RWPE2 (cell line): ENCODE data around the gene OR10H4.
"Not testable (repeated sequence)": the region's sequence is repeated elsewhere in the genome, so short reads cannot be mapped to it uniquely, and the experiment has no call there.

ENCODE experiments used
- ATAC-seq: fragments of 200-7000 bp; cut with Tn5 transposase; 3 replicates; pipeline ENCODE4 v1.9.1; 2021; ENCODE audit warnings: low read depth
- DNase-seq: peaks from one replicate; pipeline ENCODE4 v3.0.0-alpha.2; 2020; ENCODE audit warnings: low spot score
- H3K27ac ChIP-seq: fragments of 450-650 bp; 2 replicates; pipeline ENCODE4 v1.5.1; 2017; ENCODE audit warnings: mild to moderate bottlenecking; ENCODE audit not compliant: poor library complexity, severe bottlenecking
- H3K27me3 ChIP-seq: fragments of 250-450 bp; sonication (Bioruptor Pico); 2 replicates; pipeline ENCODE4 v1.5.1; 2021; ENCODE audit warnings: mild to moderate bottlenecking, moderate library complexity; ENCODE audit not compliant: insufficient read depth, poor library complexity, severe bottlenecking
- H3K36me3 ChIP-seq: fragments of 250-450 bp; sonication (Bioruptor Pico); 2 replicates; pipeline ENCODE4 v1.5.1; 2020; ENCODE audit warnings: low read depth, mild to moderate bottlenecking, moderate library complexity
- H3K4me1 ChIP-seq: fragments of 250-450 bp; sonication (Bioruptor Pico); 2 replicates; pipeline ENCODE4 v1.5.1; 2021; ENCODE audit warnings: mild to moderate bottlenecking, moderate library complexity; ENCODE audit not compliant: insufficient read depth, poor library complexity, severe bottlenecking
- H3K4me3 ChIP-seq: fragments of 250-450 bp; sonication (Bioruptor Pico); 2 replicates; pipeline ENCODE4 v1.5.1; 2021; ENCODE audit warnings: mild to moderate bottlenecking, moderate library complexity; ENCODE audit not compliant: severe bottlenecking
- H3K9me3 ChIP-seq: fragments of 250-450 bp; sonication (Bioruptor Pico); 2 replicates; pipeline ENCODE4 v1.5.1; 2021; ENCODE audit warnings: mild to moderate bottlenecking, moderate library complexity; ENCODE audit not compliant: severe bottlenecking
- TF ChIP-seq, protein P1 (sequence below): fragments of 450-650 bp; IDR thresholded peaks from one replicate; pipeline ENCODE4 v1.5.1; 2017; ENCODE audit warnings: mild to moderate bottlenecking, moderate library complexity; ENCODE audit not compliant: poor library complexity, severe bottlenecking

OR10H4 gene

DNA sequence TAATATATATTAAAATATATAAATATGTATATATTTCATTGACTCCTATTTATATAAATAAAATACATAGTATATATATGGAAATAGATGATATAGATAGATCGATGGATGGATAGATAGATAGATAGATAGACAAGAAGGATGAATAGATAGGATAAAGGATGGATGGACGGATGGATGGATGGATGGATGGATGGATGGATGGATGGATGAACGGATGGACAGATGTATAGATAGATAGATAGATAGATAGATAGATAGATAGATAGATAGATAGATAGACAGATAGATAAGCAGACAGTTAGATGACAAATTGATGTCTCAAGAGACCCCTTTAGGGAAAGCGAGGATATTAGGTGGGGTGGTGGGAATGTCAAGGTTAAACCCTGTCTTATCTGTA lies 29.6 kb upstream of the OR10H4 start:
- Histone ChIP-seq H3K4me1 (no peaks in the 10 kb centered on the region), H3K9me3 (peaks cover 1% of the 10 kb centered on the region), H3K27ac (no peak overlapping the region), H3K36me3 (peaks cover 4% of the 10 kb centered on the region), H3K27me3 (no peaks in the 10 kb centered on the region), H3K4me3 (no peak overlapping the region)
- ATAC-seq (no peak), DNase-seq (no peak)
- TF ChIP-seq, protein P1, sequence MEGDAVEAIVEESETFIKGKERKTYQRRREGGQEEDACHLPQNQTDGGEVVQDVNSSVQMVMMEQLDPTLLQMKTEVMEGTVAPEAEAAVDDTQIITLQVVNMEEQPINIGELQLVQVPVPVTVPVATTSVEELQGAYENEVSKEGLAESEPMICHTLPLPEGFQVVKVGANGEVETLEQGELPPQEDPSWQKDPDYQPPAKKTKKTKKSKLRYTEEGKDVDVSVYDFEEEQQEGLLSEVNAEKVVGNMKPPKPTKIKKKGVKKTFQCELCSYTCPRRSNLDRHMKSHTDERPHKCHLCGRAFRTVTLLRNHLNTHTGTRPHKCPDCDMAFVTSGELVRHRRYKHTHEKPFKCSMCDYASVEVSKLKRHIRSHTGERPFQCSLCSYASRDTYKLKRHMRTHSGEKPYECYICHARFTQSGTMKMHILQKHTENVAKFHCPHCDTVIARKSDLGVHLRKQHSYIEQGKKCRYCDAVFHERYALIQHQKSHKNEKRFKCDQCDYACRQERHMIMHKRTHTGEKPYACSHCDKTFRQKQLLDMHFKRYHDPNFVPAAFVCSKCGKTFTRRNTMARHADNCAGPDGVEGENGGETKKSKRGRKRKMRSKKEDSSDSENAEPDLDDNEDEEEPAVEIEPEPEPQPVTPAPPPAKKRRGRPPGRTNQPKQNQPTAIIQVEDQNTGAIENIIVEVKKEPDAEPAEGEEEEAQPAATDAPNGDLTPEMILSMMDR = no peak

DNA sequence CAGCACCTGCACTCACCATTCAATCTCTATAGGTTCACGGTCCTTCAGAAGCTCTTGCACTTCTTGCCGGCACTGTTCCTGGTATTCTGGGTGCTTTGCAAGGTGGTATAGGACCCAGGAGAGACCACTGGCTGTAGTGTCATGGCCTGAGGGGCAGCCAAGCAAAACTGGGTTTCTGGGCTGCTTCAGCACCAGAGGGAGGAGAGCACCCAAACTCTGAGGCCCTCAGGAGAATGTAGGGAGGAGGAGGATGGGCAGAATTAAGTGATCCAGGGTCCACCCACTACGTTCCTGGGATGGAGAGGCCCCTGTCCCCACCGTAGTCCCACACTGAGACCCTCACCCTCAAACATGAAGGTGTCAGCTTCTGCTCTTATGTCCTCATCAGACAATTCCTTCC lies 26.8 kb upstream of the OR10H4 start:
- Histone ChIP-seq H3K36me3 (peaks cover 4% of the 10 kb centered on the region; the same call in 1 of the 2 replicates), H3K27me3 (no peaks in the 10 kb centered on the region), H3K27ac (no peak overlapping the region), H3K4me3 (no peak overlapping the region), H3K9me3 (no peaks in the 10 kb centered on the region), H3K4me1 (no peaks in the 10 kb centered on the region)
- DNase-seq = no peak
- TF ChIP-seq, protein P1 = no peak
- no peak for ATAC-seq

DNA sequence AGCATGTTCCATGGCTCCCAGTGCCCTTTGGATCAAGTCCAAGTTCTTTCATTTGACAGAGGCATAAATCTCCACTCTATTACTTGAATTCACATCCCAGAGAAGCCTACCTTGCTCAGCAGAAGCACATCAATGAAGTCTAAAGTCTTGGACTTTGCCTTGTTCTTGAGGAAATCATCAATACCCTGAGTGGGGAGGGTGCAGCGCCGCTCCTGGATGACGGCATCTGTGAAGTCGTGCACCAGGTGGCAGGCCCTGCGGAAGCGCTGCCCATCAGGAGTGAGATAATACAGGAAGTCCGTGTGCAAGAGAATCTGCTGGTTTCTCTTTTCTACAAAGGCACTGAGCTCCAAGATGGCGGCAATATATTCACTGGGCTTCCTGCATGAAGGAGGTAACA lies 25.1 kb upstream of the OR10H4 start:
- no peaks in the 10 kb centered on the region for H3K36me3 ChIP-seq
- no peak overlapping the region for H3K4me3 ChIP-seq
- H3K27ac ChIP-seq = no peak overlapping the region
- no peaks in the 10 kb centered on the region for H3K4me1 ChIP-seq
- DNase-seq (no peak), ATAC-seq (no peak)
- H3K9me3 ChIP-seq = no peaks in the 10 kb centered on the region
- TF ChIP-seq, protein P1 = no peak
- no peaks in the 10 kb centered on the region for H3K27me3 ChIP-seq

DNA sequence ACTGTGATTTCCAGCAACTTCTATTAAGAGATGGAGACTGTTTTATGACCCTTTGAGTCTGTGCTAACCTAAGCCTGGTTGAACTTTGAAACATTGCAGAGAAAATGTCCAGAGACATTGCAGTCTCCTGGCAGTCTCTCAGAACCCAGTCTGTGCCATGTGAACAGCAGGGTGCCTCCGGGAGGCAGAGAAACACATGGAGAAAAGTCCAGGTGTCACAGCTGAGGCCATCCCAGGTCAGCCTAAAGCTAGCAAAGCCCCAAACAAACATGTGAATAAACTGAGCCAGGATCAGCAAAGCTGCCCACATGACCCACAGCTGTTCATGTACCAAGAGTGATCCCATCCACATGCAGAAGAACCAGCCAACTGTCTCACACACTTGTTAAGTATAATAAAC lies 22.3 kb upstream of the OR10H4 start:
- DNase-seq (no peak), ATAC-seq (no peak)
- no peaks in the 10 kb centered on the region for H3K36me3 ChIP-seq
- no peak overlapping the region for H3K4me3 ChIP-seq
- H3K27ac ChIP-seq = no peak overlapping the region
- H3K9me3 ChIP-seq = no peaks in the 10 kb centered on the region
- H3K4me1 ChIP-seq = no peaks in the 10 kb centered on the region
- H3K27me3 ChIP-seq = no peaks in the 10 kb centered on the region
- TF ChIP-seq, protein P1 = no peak

DNA sequence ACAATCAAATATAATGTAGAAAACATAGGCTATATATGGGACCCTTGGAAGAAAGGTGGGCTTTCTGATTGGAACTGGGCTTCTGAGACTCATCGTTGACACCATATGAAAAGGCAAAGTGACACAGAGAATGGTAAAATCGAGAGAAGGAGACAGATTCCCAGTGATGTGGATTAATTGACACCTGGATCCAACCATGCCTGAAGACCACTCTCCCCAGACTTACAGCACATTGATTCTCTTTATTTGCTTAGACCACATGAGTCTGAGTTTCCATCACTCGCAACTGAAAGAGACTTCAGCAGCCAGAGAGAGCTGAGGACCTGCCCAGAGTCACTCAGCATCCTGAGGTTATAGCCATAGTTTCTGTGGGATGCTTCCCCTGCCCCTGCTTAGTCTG lies 20.5 kb upstream of the OR10H4 start:
- Histone ChIP-seq H3K36me3 (no peaks in the 10 kb centered on the region), H3K4me1 (no peaks in the 10 kb centered on the region), H3K27ac (no peak overlapping the region), H3K27me3 (no peaks in the 10 kb centered on the region), H3K9me3 (no peaks in the 10 kb centered on the region), H3K4me3 (no peak overlapping the region)
- TF ChIP-seq, protein P1 = no peak
- no peak for ATAC-seq
- DNase-seq = no peak

DNA sequence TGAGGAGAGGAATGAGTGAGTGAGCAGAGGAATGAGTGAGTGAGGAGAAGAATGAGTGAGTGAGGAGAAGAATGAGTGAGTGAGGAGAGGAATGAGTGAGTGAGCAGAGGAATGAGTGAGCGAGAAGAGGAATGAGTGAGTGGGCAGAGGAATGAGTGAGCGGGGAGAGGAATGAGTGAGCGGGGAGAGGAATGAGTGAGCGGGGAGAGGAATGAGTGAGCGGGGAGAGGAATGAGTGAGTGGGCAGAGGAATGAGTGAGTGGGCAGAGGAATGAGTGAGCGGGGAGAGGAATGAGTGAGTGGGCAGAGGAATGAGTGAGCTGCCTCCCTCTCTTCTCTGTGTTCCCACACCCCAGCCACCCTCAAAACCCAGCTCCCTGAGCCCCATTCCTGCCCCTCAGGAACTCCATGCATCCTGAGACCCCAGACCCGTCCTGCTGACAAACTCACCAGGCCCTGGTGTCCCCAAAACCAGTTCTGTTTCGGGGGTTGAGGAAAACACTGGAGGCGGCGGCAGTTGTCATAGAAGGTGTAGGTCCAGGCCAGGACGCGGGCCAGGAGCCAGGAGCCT lies 15.0 kb upstream of the OR10H4 start:
- DNase-seq = not testable (repeated sequence)

More for the DNA sequence above, 15.0 kb upstream of the OR10H4 start:
- ATAC-seq, H3K36me3 ChIP-seq, H3K4me3 ChIP-seq, H3K27me3 ChIP-seq, H3K9me3 ChIP-seq: not testable (repeated sequence)
- H3K4me1 ChIP-seq = peaks cover 11% of the 10 kb centered on the region
- peak overlapping the region; percentile 55 for H3K27ac ChIP-seq
